ENCODE data around the gene CLEC4C.
"Not testable (repeated sequence)": the region's sequence is repeated elsewhere in the genome, so short reads cannot be mapped to it uniquely, and the experiment has no call there.

CLEC4C gene

GRCh38 chr12:7732993-7733392 is 14.2 kb downstream of the CLEC4C start:
- H3K9me3 ChIP-seq (replicated peaks in 1 of 11) = no peaks in the 10 kb centered on the region
- no peaks in the 10 kb centered on the region for H3K36me3 ChIP-seq
- no peak for TF ChIP-seq Cebpa-rat (IDR thresholded peaks at IDR 0.05)
- no peak overlapping the region for H3K4me2 ChIP-seq
- H3K27ac ChIP-seq = no peak overlapping the region
- no peaks in the 10 kb centered on the region for H3K27me3 ChIP-seq
- no peak overlapping the region for H3K9ac ChIP-seq
- H3K4me1 ChIP-seq = no peaks in the 10 kb centered on the region
- no peak overlapping the region for H3K4me3 ChIP-seq
- H4K20me1 ChIP-seq = no peaks in the 10 kb centered on the region

- Histone ChIP-seq H3K4me2 (no peak overlapping the region), H3K27me3 (no peaks in the 10 kb centered on the region), H3K36me3 (no peaks in the 10 kb centered on the region), H3K4me1 (no peaks in the 10 kb centered on the region), H3K27ac (no peak overlapping the region), H4K20me1 (no peaks in the 10 kb centered on the region), H3K9ac (no peak overlapping the region), H3K4me3 (no peak overlapping the region), H3K9me3 (replicated peaks in 1 of 11) (no peaks in the 10 kb centered on the region)
- no peak for TF ChIP-seq Cebpa-rat (IDR thresholded peaks at IDR 0.05)
Measured at GRCh38 chr12:7731486-7731885, 15.7 kb downstream of the CLEC4C start.

GRCh38 chr12:7730984-7731383 is 16.2 kb downstream of the CLEC4C start:
- not testable (repeated sequence) for H3K27me3 ChIP-seq; H3K4me3 ChIP-seq; H3K4me1 ChIP-seq; H3K27ac ChIP-seq; H4K20me1 ChIP-seq; H3K4me2 ChIP-seq; H3K9me3 ChIP-seq (replicated peaks in 1 of 11); H3K9ac ChIP-seq; H3K36me3 ChIP-seq

- Histone ChIP-seq H3K4me1 (no peaks in the 10 kb centered on the region), H3K27ac (no peak overlapping the region), H3K27me3 (no peaks in the 10 kb centered on the region), H3K4me2 (no peak overlapping the region), H3K4me3 (no peak overlapping the region), H3K9me3 (replicated peaks in 1 of 11) (no peaks in the 10 kb centered on the region), H3K9ac (no peak overlapping the region), H4K20me1 (no peaks in the 10 kb centered on the region), H3K36me3 (no peaks in the 10 kb centered on the region)
- no peak for TF ChIP-seq Cebpa-rat (IDR thresholded peaks at IDR 0.05)
Measured at GRCh38 chr12:7729746-7730145, 17.4 kb downstream of the CLEC4C start.

DNA sequence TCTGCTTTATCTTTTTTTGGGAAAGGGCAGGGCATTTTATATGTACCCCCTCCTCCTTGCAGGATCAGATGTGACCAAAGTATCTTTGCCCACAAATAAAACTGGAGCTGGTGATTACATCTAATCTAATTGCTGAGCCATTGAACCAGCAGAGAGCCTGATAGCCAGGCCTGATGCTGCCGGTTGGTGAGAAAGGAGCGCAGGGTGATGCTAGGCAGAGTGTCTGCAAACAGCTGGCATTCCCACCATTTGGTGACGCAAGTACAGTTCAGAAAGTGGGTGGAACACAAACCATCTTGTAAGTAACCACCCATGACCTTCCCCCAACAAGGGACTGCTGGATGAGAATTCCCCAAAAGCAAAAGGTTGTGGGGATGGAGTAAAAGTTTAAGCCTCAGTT is 23.2 kb downstream of the CLEC4C start:
- Histone ChIP-seq H3K4me2 (no peak overlapping the region), H3K36me3 (no peaks in the 10 kb centered on the region), H4K20me1 (no peaks in the 10 kb centered on the region), H3K27me3 (no peaks in the 10 kb centered on the region), H3K9ac (no peak overlapping the region), H3K4me1 (peaks cover 0 to 7% (median 4%) of the 10 kb centered on the region in 10 experiments; a peak in 12 of 20 replicates), H3K27ac (no peak overlapping the region), H3K9me3 (replicated peaks in 1 of 11) (no peaks in the 10 kb centered on the region), H3K4me3 (no peak overlapping the region)
- no peak for TF ChIP-seq Cebpa-rat (IDR thresholded peaks at IDR 0.05)

- no peaks in the 10 kb centered on the region for H3K9me3 ChIP-seq (replicated peaks in 1 of 11)
Measured at GRCh38 chr12:7719946-7720730, 27.0 kb downstream of the CLEC4C start.

DNA sequence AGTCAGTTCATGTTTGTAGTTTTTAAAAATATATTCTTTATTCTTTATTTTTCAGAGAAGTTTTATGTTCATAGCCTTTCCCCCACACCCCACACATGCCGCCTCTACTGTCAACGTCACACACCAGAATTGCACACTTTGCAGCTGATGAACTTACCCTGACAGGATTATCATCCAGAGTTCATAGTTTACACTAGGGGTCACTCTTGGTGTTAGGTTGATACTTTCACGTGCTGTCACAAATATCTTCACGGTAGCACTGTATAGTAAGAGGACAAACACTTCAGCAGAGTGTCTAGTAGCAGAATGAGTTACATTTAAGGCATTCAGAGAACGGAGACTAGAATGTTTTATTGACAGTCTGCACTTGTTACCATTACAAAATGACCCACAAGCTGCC is 30.8 kb downstream of the CLEC4C start:
- no peak for TF ChIP-seq Cebpa-rat (IDR thresholded peaks at IDR 0.05)
- Histone ChIP-seq H3K27ac (no peak overlapping the region), H3K4me3 (no peak overlapping the region), H3K27me3 (no peaks in the 10 kb centered on the region), H3K4me1 (peaks cover 0 to 17% (median 14%) of the 10 kb centered on the region in 10 experiments; a peak in 14 of 20 replicates), H3K9ac (no peak overlapping the region), H3K36me3 (no peaks in the 10 kb centered on the region), H3K4me2 (no peak overlapping the region), H3K9me3 (replicated peaks in 1 of 11) (peaks cover 0 to 6% (median 0%) of the 10 kb centered on the region in 11 experiments; a peak in 3 of 22 replicates), H4K20me1 (no peaks in the 10 kb centered on the region)

More at GRCh38 chr12:7719946-7720730, 27.0 kb downstream of the CLEC4C start:
- Histone ChIP-seq H4K20me1 (no peaks in the 10 kb centered on the region), H3K4me2 (no peak overlapping the region), H3K27ac (no peak overlapping the region), H3K36me3 (no peaks in the 10 kb centered on the region), H3K4me1 (peaks cover 0 to 17% (median 14%) of the 10 kb centered on the region in 10 experiments; a peak in 14 of 20 replicates), H3K4me3 (no peak overlapping the region), H3K9ac (no peak overlapping the region), H3K27me3 (no peaks in the 10 kb centered on the region)
- TF ChIP-seq Cebpa-rat (IDR thresholded peaks at IDR 0.05) = no peak

- TF ChIP-seq Cebpa-rat (IDR thresholded peaks at IDR 0.05) = no peak
- Histone ChIP-seq H3K27ac (no peak overlapping the region), H3K9me3 (replicated peaks in 1 of 11) (peaks cover 0 to 6% (median 0%) of the 10 kb centered on the region in 11 experiments; a peak in 3 of 22 replicates), H3K4me3 (no peak overlapping the region), H3K36me3 (no peaks in the 10 kb centered on the region), H3K4me1 (peaks cover 0 to 1% (median 0%) of the 10 kb centered on the region in 10 experiments; a peak in 3 of 20 replicates), H3K4me2 (no peak overlapping the region), H3K9ac (no peak overlapping the region), H4K20me1 (no peaks in the 10 kb centered on the region), H3K27me3 (no peaks in the 10 kb centered on the region)
Measured at GRCh38 chr12:7712841-7713442, 34.2 kb downstream of the CLEC4C start.

- no peaks in the 10 kb centered on the region for H3K27me3 ChIP-seq
- no peak for TF ChIP-seq Cebpa-rat (IDR thresholded peaks at IDR 0.05)
- H3K27ac ChIP-seq = no peak within 1 kb of the TSS
- no peak within 1 kb of the TSS for H3K4me2 ChIP-seq
- H3K36me3 ChIP-seq = no peaks in the 10 kb centered on the region
- no peaks in the 10 kb centered on the region for H3K4me1 ChIP-seq
- H4K20me1 ChIP-seq = no peaks in the 10 kb centered on the region
- H3K9me3 ChIP-seq (replicated peaks in 1 of 11) = peaks cover 0 to 6% (median 0%) of the 10 kb centered on the region in 11 experiments; a peak in 3 of 22 replicates
- H3K4me3 ChIP-seq = no peak within 1 kb of the TSS
- no peak within 1 kb of the TSS for H3K9ac ChIP-seq
Measured at GRCh38 chr12:7711133-7711532, 36.0 kb downstream of the CLEC4C start, which contains the start of gene DPPA3. Gene DPPA3, plus strand, starts transcription at chr12:7711433. Its CDS starts 138 bp downstream, at chr12:7711571.
